ENCODE measurements around the gene FCER1A. TPM values are rescaled to one million over a fixed set of nuclear protein-coding genes. Genes with fewer than 3 reads are reported as not detected.

FCER1A gene
- total RNA-seq, 1 experiment from 2014 or later: not detected

- H3T11ph ChIP-seq (ENCODE audit: low read length): no peak overlapping the region
- H4K20me1 ChIP-seq (ENCODE audit: control insufficient read depth, insufficient read depth, insufficient read length): no peaks in the 10 kb centered on the region
- H3K4me2 ChIP-seq (ENCODE audit: insufficient read depth, insufficient read length, low read length): no peak overlapping the region
- peaks cover 0 to 2% of the 10 kb centered on the region in 2 experiments; a peak in 1 of 4 replicates for H3K4me1 Mint-ChIP-seq
- no peak overlapping the region for H3K56ac ChIP-seq (ENCODE audit: insufficient read length, low read depth, low read length)
- no peaks in the 10 kb centered on the region for H3K4me1 ChIP-seq (ENCODE audit: insufficient read depth, low read length)
- H2AFZ ChIP-seq (ENCODE audit: low read length): no peak overlapping the region
- H2BK12ac ChIP-seq (ENCODE audit: insufficient read length, low read depth, low read length): no peak overlapping the region
- no peaks in the 10 kb centered on the region for H3K27me3 ChIP-seq (ENCODE audit: insufficient read depth, low read length)
- H3K18ac ChIP-seq (ENCODE audit: insufficient read length, low read depth, low read length): no peak overlapping the region
- no peak overlapping the region for H2BK120ac ChIP-seq (ENCODE audit: low read depth, low read length, poor library complexity, severe bottlenecking)
- H3K9me3 Mint-ChIP-seq: peaks cover 0 to 25% of the 10 kb centered on the region in 2 experiments; a peak in 2 of 5 replicates
- no peak overlapping the region for H2AK5ac ChIP-seq (ENCODE audit: insufficient read length, low read length)
- no peak overlapping the region for H4K5ac ChIP-seq (ENCODE audit: insufficient read length, low read depth, low read length)
- no peak overlapping the region for H3K4me3 Mint-ChIP-seq
- no peak overlapping the region for H3K14ac ChIP-seq (ENCODE audit: insufficient read depth, low read length)
- no peak overlapping the region for H3K27ac Mint-ChIP-seq
- WGBS (ENCODE audit: extremely low coverage, insufficient read length, low lambda C conversion rate): no CpG with 5 or more reads among the region's 2 CpGs
- no peak overlapping the region for H3K4ac ChIP-seq (ENCODE audit: low read depth, low read length)
- H3K36me3 Mint-ChIP-seq (ENCODE audit: insufficient read depth in 1 of 3, low read depth in 3 of 3): peaks cover 0 to 29% (median 0%) of the 10 kb centered on the region in 3 experiments; a peak in 2 of 7 replicates
- no peaks in the 10 kb centered on the region for H3K27me3 Mint-ChIP-seq (ENCODE audit: low read depth)
- no peak overlapping the region for H3K27ac ChIP-seq (ENCODE audit: insufficient read length, low read depth, low read length)
- H3K79me1 ChIP-seq (ENCODE audit: insufficient read depth, low read depth, low read length, poor library complexity, severe bottlenecking): no peaks in the 10 kb centered on the region
- DNase-seq: no peak
- no peak overlapping the region for H2BK15ac ChIP-seq (ENCODE audit: low read depth, low read length)
- no peaks in the 10 kb centered on the region for H3K23me2 ChIP-seq (ENCODE audit: insufficient read length, low read depth, low read length, poor library complexity, severe bottlenecking)
- H2BK20ac ChIP-seq (ENCODE audit: low read depth, low read length, poor library complexity, severe bottlenecking): no peak overlapping the region
- H3K79me2 ChIP-seq (ENCODE audit: insufficient read depth, low read length): no peaks in the 10 kb centered on the region
- no peak overlapping the region for H3K9ac ChIP-seq (ENCODE audit: extremely low read depth, insufficient read length, low read length)
- H3K23ac ChIP-seq (ENCODE audit: insufficient read length, low read depth, low read length): no peak overlapping the region
- no peak for TF ChIP-seq CTCF (conservative IDR thresholded peaks at IDR 0.05)
- H2BK5ac ChIP-seq (ENCODE audit: insufficient read length, low read length): no peak overlapping the region
- H3K9me3 ChIP-seq (ENCODE audit: control insufficient read depth, low read depth, low read length): no peaks in the 10 kb centered on the region
- no peak overlapping the region for H4K8ac ChIP-seq (replicated peaks; ENCODE audit: insufficient read length, low read depth, low read length)
- no peak overlapping the region for H4K91ac ChIP-seq (ENCODE audit: insufficient read length, low read depth, low read length)
Observed at GRCh38 chr1:159334797-159335196, 32.7 kb downstream of the FCER1A start.

Data from H9 (cell line).